ENCODE measurements around the gene YPEL2.
A peak's percentile ranks its signal among the peaks of the same experiment; 100 is the strongest.
"Not testable (repeated sequence)": the region's sequence is repeated elsewhere in the genome, so short reads cannot be mapped to it uniquely, and the experiment has no call there.

The YPEL2 gene

GRCh38 chr17:59377410-59377809, 46.0 kb downstream of the YPEL2 start:
- DNase-seq (ENCODE audit: low read depth): peak; percentile 37

GRCh38 chr17:59378675-59379074, 47.2 kb downstream of the YPEL2 start:
- DNase-seq (ENCODE audit: low read depth): peak; percentile 80

- no peak for DNase-seq (ENCODE audit: low read depth)
Observed at GRCh38 chr17:59380474-59380873, 49.0 kb downstream of the YPEL2 start.

- DNase-seq (ENCODE audit: low read depth): no peak
Observed at GRCh38 chr17:59381716-59382570, 50.5 kb downstream of the YPEL2 start.

GRCh38 chr17:59383893-59384292, 52.4 kb downstream of the YPEL2 start:
- no peak for DNase-seq (ENCODE audit: low read depth)

GRCh38 chr17:59387351-59388068, 56.1 kb downstream of the YPEL2 start:
- DNase-seq (ENCODE audit: low read depth): no peak

- no peak for DNase-seq (ENCODE audit: low read depth)
Observed at GRCh38 chr17:59388069-59388556, 56.7 kb downstream of the YPEL2 start.

- DNase-seq (ENCODE audit: low read depth): no peak
Observed at GRCh38 chr17:59389066-59389465, 57.6 kb downstream of the YPEL2 start.

- no peak for DNase-seq (ENCODE audit: low read depth)
Observed at GRCh38 chr17:59391021-59391420, 59.6 kb downstream of the YPEL2 start.

- no peak for DNase-seq (ENCODE audit: low read depth)
Observed at GRCh38 chr17:59392973-59393679, 61.7 kb downstream of the YPEL2 start.

GRCh38 chr17:59393742-59394410, 62.4 kb downstream of the YPEL2 start:
- DNase-seq (ENCODE audit: low read depth): not testable (repeated sequence)

- no peak for DNase-seq (ENCODE audit: low read depth)
Observed at GRCh38 chr17:59396134-59396826, 64.8 kb downstream of the YPEL2 start.

- DNase-seq (ENCODE audit: low read depth): no peak
Observed at GRCh38 chr17:59397316-59398073, 66.0 kb downstream of the YPEL2 start.

- no peak for DNase-seq (ENCODE audit: low read depth)
Observed at GRCh38 chr17:59399914-59400313, 68.5 kb downstream of the YPEL2 start.

- DNase-seq (ENCODE audit: low read depth): no peak
Observed at GRCh38 chr17:59400858-59401257, 69.4 kb downstream of the YPEL2 start.

- no peak for DNase-seq (ENCODE audit: low read depth)
Observed at GRCh38 chr17:59401274-59401673, 69.8 kb downstream of the YPEL2 start.

GRCh38 chr17:59401725-59402124, 70.3 kb downstream of the YPEL2 start:
- no peak for DNase-seq (ENCODE audit: low read depth)

- no peak for DNase-seq (ENCODE audit: low read depth)
Observed at GRCh38 chr17:59402760-59403159, 71.3 kb downstream of the YPEL2 start.

- DNase-seq (ENCODE audit: low read depth): no peak
Observed at GRCh38 chr17:59404471-59404870, 73.0 kb downstream of the YPEL2 start.

GRCh38 chr17:59405944-59406705, 74.7 kb downstream of the YPEL2 start:
- DNase-seq (ENCODE audit: low read depth): no peak
